HepG2 (cell line): ENCODE data around the gene ST6GALNAC2. TPM values are rescaled to one million over a fixed set of nuclear protein-coding genes. Genes with fewer than 3 reads are reported as not detected.

ENCODE experiments used
- ATM ChIP-seq: fragments of 450-650 bp; IDR thresholded peaks from 2 replicates; pipeline ENCODE4 v1.7.1; 2017; ENCODE audit warnings: mild to moderate bottlenecking, borderline replicate concordance
- BORCS8-MEF2B ChIP-seq: sonication (generic); formaldehyde crosslinking; IDR thresholded peaks from 2 replicates; pipeline ENCODE4 v1.8.0; 2022; ENCODE audit warnings: mild to moderate bottlenecking, missing genetic modification reagents
- DMAP1 ChIP-seq: IDR thresholded peaks from 2 replicates; pipeline ENCODE4 v1.6.1; 2016
- LCORL ChIP-seq, 2 experiments: fragments of 450-650 bp in 1 of 2; sonication (generic) in 1 of 2; formaldehyde crosslinking in 1 of 2; IDR thresholded peaks; 2 replicates each; pipeline versions ENCODE4 v1.5.0 to v1.6.1; 2017 to 2020; ENCODE audit warnings: antibody characterized with exemption in 1 of 2, missing genetic modification reagents in 1 of 2
- MIXL1 ChIP-seq: IDR thresholded peaks from 2 replicates; pipeline ENCODE4 v1.6.1; 2016
- NR1H2 ChIP-seq: sonication (generic); formaldehyde crosslinking; IDR thresholded peaks from 2 replicates; pipeline ENCODE4 v1.8.1; 2022; ENCODE audit warnings: low read depth, missing genetic modification reagents, borderline replicate concordance
- RAD21 ChIP-seq: fragments of 450-650 bp; formaldehyde crosslinking; IDR thresholded peaks from 2 replicates; pipeline ENCODE4 v1.5.0; 2020; ENCODE audit warnings: mild to moderate bottlenecking
- RAD51 ChIP-seq: fragments of 450-650 bp; IDR thresholded peaks from 2 replicates; pipeline ENCODE4 v1.6.1; 2016; ENCODE audit warnings: borderline replicate concordance
- SMC3 ChIP-seq: IDR thresholded peaks from 2 replicates; pipeline ENCODE4 v1.6.1; 2011; ENCODE audit warnings: low read length, improper control_type of control experiment
- SP4 ChIP-seq: sonication (generic); formaldehyde crosslinking; IDR thresholded peaks from 2 replicates; pipeline ENCODE4 v1.8.1; 2023; ENCODE audit warnings: mild to moderate bottlenecking, missing genetic modification reagents
- TEAD2 ChIP-seq: sonication (generic); formaldehyde crosslinking; IDR thresholded peaks from 2 replicates; pipeline ENCODE4 v1.9.0; 2021; ENCODE audit warnings: missing genetic modification reagents
- XRCC5 ChIP-seq: fragments of 200-400 bp; formaldehyde crosslinking; optimal IDR thresholded peaks from 2 replicates; pipeline ENCODE3; 2017; ENCODE audit warnings: mild to moderate bottlenecking, low read length
- ZNF567 ChIP-seq: sonication (generic); formaldehyde crosslinking; IDR thresholded peaks from 2 replicates; pipeline ENCODE4 v1.8.1; 2023; ENCODE audit warnings: mild to moderate bottlenecking, missing genetic modification reagents, borderline replicate concordance
- ZNF619 ChIP-seq: sonication (generic); formaldehyde crosslinking; IDR thresholded peaks from 2 replicates; pipeline ENCODE4 v1.4.0; 2020; ENCODE audit warnings: mild to moderate bottlenecking, missing genetic modification reagents
- polyA plus RNA-seq, 8 experiments: library from polyadenylated mRNA; depleted of rRNA in 3 of 8; stranded (reverse) in 7 of 8; unstranded in 1 of 8; fragments of >200 nt; fragmentation: Illumina TruSeq in 4 of 8; extraction: Trizol in 4 of 8; gene quantifications; 2 replicates each; pipeline versions ENCODE4 v1.2.1 to v1.2.3, GENCODE V29; 2011 to 2016; ENCODE audit warnings: low read depth in 4 of 8, missing spikeins in 1 of 8, mixed read lengths in 1 of 8; ENCODE audit not compliant: insufficient read depth in 1 of 8
- total RNA-seq, 5 experiments: library from RNA; depleted of rRNA; stranded (reverse); fragments of >200 nt; fragmentation: Illumina TruSeq; extraction: Trizol; gene quantifications; 2 replicates each; pipeline ENCODE4 v1.2.3, GENCODE V29; 2016; ENCODE audit warnings: low read depth in 1 of 5
- TF ChIP-seq, protein P1 (sequence below): sonication (generic); formaldehyde crosslinking; IDR thresholded peaks from 2 replicates; pipeline ENCODE4 v1.9.0; 2022; ENCODE audit warnings: low read depth, missing genetic modification reagents
- TF ChIP-seq, protein P2 (sequence below): sonication (generic); formaldehyde crosslinking; IDR thresholded peaks from 2 replicates; pipeline ENCODE4 v1.4.0; 2020; ENCODE audit warnings: mild to moderate bottlenecking, missing genetic modification reagents
- TF ChIP-seq, protein P3 (sequence below): sonication (generic); formaldehyde crosslinking; IDR thresholded peaks from 2 replicates; pipeline ENCODE4 v1.9.0; 2022; ENCODE audit warnings: missing genetic modification reagents, mild to moderate bottlenecking, borderline replicate concordance
- TF ChIP-seq, protein P4 (sequence below): IDR thresholded peaks from 2 replicates; pipeline ENCODE4 v1.6.1; 2016; ENCODE audit warnings: missing compliant biosample characterization, missing genetic modification reagents, borderline replicate concordance
- TF ChIP-seq, protein P5 (sequence below): IDR thresholded peaks from 2 replicates; pipeline ENCODE4 v1.6.1; 2016
- TF ChIP-seq, protein P6 (sequence below): IDR thresholded peaks from 2 replicates; pipeline ENCODE4 v1.6.1; 2016; ENCODE audit warnings: low read depth, borderline replicate concordance
- TF ChIP-seq, protein P7 (sequence below): IDR thresholded peaks from 2 replicates; pipeline ENCODE4 v1.6.1; 2012; ENCODE audit warnings: inconsistent platforms

ST6GALNAC2 gene
- total and polyA plus RNA-seq, 2 of the 13 experiments (the other 11 are each of a cell fraction or from before 2014, with no cell fraction given): 0.12 to 0.49 TPM

DNA sequence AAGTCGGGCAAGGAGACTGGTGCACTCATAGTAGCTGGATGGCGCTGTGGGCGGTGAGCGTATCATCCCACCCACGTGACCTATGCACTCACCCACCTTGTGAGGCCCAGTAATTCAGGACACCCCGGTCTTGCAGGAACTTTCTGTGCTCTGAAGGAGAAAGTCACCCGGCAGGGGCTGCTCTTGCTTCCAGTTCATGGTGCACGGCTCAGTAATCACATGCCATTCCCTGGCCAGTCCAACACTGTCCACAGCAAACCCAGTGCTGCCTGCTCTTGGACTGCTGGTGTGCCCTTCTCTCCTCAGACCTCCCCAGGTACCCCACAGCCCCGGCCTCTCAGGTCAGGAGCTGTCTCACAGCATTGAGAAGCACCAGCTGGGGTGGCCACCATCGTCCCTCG is 68.0 kb downstream of the ST6GALNAC2 start (continued):
- no peak for TF ChIP-seq SP4 (CRISPR knock-in tag)
- TF ChIP-seq RAD51: peak; percentile 41; the same call in 1 of the 2 replicates
- 0 out of 2 replicates have a peak, but pooled peaks have one; percentile 12 for TF ChIP-seq MIXL1
- TF ChIP-seq, protein P1, sequence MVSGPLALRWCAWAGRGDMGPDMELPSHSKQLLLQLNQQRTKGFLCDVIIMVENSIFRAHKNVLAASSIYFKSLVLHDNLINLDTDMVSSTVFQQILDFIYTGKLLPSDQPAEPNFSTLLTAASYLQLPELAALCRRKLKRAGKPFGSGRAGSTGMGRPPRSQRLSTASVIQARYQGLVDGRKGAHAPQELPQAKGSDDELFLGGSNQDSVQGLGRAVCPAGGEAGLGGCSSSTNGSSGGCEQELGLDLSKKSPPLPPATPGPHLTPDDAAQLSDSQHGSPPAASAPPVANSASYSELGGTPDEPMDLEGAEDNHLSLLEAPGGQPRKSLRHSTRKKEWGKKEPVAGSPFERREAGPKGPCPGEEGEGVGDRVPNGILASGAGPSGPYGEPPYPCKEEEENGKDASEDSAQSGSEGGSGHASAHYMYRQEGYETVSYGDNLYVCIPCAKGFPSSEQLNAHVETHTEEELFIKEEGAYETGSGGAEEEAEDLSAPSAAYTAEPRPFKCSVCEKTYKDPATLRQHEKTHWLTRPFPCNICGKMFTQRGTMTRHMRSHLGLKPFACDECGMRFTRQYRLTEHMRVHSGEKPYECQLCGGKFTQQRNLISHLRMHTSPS: 0 out of 2 replicates have a peak, but pooled peaks have one; percentile 32
- no peak for TF ChIP-seq TEAD2 (CRISPR knock-in tag)
- TF ChIP-seq SMC3: peak; percentile 61
- TF ChIP-seq LCORL (IDR thresholded peaks at IDR 0.05): no peak
- 0 out of 2 replicates have a peak, but pooled peaks have one; percentile 31 for TF ChIP-seq LCORL (CRISPR knock-in tag; IDR thresholded peaks at IDR 0.05)
- TF ChIP-seq ATM: no peak
- TF ChIP-seq ZNF619 (CRISPR knock-in tag): 0 out of 2 replicates have a peak, but pooled peaks have one; percentile 41
- TF ChIP-seq ZNF567 (CRISPR knock-in tag): no peak
- TF ChIP-seq XRCC5: peak; percentile 13
- TF ChIP-seq, protein P2, sequence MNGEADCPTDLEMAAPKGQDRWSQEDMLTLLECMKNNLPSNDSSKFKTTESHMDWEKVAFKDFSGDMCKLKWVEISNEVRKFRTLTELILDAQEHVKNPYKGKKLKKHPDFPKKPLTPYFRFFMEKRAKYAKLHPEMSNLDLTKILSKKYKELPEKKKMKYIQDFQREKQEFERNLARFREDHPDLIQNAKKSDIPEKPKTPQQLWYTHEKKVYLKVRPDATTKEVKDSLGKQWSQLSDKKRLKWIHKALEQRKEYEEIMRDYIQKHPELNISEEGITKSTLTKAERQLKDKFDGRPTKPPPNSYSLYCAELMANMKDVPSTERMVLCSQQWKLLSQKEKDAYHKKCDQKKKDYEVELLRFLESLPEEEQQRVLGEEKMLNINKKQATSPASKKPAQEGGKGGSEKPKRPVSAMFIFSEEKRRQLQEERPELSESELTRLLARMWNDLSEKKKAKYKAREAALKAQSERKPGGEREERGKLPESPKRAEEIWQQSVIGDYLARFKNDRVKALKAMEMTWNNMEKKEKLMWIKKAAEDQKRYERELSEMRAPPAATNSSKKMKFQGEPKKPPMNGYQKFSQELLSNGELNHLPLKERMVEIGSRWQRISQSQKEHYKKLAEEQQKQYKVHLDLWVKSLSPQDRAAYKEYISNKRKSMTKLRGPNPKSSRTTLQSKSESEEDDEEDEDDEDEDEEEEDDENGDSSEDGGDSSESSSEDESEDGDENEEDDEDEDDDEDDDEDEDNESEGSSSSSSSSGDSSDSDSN (CRISPR knock-in tag): 0 out of 2 replicates have a peak, but pooled peaks have one; percentile 18
- no peak for TF ChIP-seq DMAP1
- TF ChIP-seq, protein P3, sequence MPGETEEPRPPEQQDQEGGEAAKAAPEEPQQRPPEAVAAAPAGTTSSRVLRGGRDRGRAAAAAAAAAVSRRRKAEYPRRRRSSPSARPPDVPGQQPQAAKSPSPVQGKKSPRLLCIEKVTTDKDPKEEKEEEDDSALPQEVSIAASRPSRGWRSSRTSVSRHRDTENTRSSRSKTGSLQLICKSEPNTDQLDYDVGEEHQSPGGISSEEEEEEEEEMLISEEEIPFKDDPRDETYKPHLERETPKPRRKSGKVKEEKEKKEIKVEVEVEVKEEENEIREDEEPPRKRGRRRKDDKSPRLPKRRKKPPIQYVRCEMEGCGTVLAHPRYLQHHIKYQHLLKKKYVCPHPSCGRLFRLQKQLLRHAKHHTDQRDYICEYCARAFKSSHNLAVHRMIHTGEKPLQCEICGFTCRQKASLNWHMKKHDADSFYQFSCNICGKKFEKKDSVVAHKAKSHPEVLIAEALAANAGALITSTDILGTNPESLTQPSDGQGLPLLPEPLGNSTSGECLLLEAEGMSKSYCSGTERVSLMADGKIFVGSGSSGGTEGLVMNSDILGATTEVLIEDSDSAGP (CRISPR knock-in tag): 0 out of 2 replicates have a peak, but pooled peaks have one; percentile 32
- TF ChIP-seq NR1H2 (CRISPR knock-in tag): no peak
- TF ChIP-seq, protein P4, sequence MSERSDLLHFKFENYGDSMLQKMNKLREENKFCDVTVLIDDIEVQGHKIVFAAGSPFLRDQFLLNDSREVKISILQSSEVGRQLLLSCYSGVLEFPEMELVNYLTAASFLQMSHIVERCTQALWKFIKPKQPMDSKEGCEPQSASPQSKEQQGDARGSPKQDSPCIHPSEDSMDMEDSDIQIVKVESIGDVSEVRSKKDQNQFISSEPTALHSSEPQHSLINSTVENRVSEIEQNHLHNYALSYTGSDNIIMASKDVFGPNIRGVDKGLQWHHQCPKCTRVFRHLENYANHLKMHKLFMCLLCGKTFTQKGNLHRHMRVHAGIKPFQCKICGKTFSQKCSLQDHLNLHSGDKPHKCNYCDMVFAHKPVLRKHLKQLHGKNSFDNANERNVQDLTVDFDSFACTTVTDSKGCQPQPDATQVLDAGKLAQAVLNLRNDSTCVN: peak; percentile 70; the same call in 1 of the 2 replicates
- TF ChIP-seq, protein P5, sequence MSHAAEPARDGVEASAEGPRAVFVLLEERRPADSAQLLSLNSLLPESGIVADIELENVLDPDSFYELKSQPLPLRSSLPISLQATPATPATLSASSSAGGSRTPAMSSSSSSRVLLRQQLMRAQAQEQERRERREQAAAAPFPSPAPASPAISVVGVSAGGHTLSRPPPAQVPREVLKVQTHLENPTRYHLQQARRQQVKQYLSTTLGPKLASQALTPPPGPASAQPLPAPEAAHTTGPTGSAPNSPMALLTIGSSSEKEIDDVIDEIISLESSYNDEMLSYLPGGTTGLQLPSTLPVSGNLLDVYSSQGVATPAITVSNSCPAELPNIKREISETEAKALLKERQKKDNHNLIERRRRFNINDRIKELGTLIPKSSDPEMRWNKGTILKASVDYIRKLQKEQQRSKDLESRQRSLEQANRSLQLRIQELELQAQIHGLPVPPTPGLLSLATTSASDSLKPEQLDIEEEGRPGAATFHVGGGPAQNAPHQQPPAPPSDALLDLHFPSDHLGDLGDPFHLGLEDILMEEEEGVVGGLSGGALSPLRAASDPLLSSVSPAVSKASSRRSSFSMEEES (CRISPR knock-in tag): peak; percentile 32; the same call in 1 of the 2 replicates
- TF ChIP-seq, protein P6, sequence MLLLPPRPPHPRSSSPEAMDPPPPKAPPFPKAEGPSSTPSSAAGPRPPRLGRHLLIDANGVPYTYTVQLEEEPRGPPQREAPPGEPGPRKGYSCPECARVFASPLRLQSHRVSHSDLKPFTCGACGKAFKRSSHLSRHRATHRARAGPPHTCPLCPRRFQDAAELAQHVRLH (CRISPR knock-in tag): peak; percentile 46; the same call in 1 of the 2 replicates
- TF ChIP-seq RAD21 (CRISPR knock-in tag): peak; percentile 58
- TF ChIP-seq BORCS8-MEF2B (CRISPR knock-in tag): 0 out of 2 replicates have a peak, but pooled peaks have one; percentile 51
- TF ChIP-seq, protein P7, sequence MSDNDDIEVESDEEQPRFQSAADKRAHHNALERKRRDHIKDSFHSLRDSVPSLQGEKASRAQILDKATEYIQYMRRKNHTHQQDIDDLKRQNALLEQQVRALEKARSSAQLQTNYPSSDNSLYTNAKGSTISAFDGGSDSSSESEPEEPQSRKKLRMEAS: 0 out of 2 replicates have a peak, but pooled peaks have one; percentile 53
